Ishikawa (cell line): ENCODE measurements around the gene ADNP2.

ENCODE experiments used
- CEBPB ChIP-seq: IDR thresholded peaks from 2 replicates; pipeline ENCODE4 v1.6.1; 2012
- CREB1 ChIP-seq: IDR thresholded peaks from 2 replicates; pipeline ENCODE4 v1.6.1; 2012; ENCODE audit warnings: low read depth
- EP300 ChIP-seq: IDR thresholded peaks from 2 replicates; pipeline ENCODE4 v1.6.1; 2012; ENCODE audit warnings: borderline replicate concordance
- MAX ChIP-seq: IDR thresholded peaks from 2 replicates; pipeline ENCODE4 v1.6.1; 2012
- TAF1 ChIP-seq: IDR thresholded peaks from 2 replicates; pipeline ENCODE4 v1.6.1; 2012; ENCODE audit warnings: low read depth, mild to moderate bottlenecking
- TCF12 ChIP-seq: IDR thresholded peaks from 2 replicates; pipeline ENCODE4 v1.6.1; 2012; ENCODE audit warnings: low read depth
- TEAD4 ChIP-seq: IDR thresholded peaks from 2 replicates; pipeline ENCODE4 v1.6.1; 2012
- YY1 ChIP-seq: IDR thresholded peaks from 2 replicates; pipeline ENCODE4 v1.6.1; 2012; ENCODE audit warnings: low read depth

GRCh38 chr18:80166240-80166639 lies 57.2 kb downstream of the ADNP2 start:
- no peak for TF ChIP-seq YY1
- TF ChIP-seq EP300: no peak
- TF ChIP-seq CEBPB: no peak
- TF ChIP-seq CREB1: no peak
- TF ChIP-seq TCF12: no peak
- no peak for TF ChIP-seq TEAD4
- no peak for TF ChIP-seq TAF1
- no peak for TF ChIP-seq MAX
